ENCODE results near the gene DLG1.

GRCh38 chr3:197068077-197068476 lies 230.3 kb downstream of the DLG1 start:
- TF ChIP-seq FOXM1 (IDR thresholded peaks at IDR 0.05; ENCODE audit: low read depth) (no peak), FOXM1 (CRISPR knock-in tag; IDR thresholded peaks at IDR 0.05; ENCODE audit: low read depth) (no peak), USF2 (CRISPR knock-in tag; IDR thresholded peaks at IDR 0.05) (no peak), ZNF431 (CRISPR knock-in tag; IDR thresholded peaks at IDR 0.05) (no peak), ZBTB43 (CRISPR knock-in tag; IDR thresholded peaks at IDR 0.05) (no peak), GATAD2B (IDR thresholded peaks at IDR 0.05; ENCODE audit: borderline replicate concordance) (no peak), RBM39 (optimal IDR thresholded peaks at IDR 0.05; ENCODE audit: low read depth, low read length) (no peak), JUN (IDR thresholded peaks at IDR 0.05; ENCODE audit: borderline replicate concordance, low read depth, low read length) (no peak), JUN (CRISPR knock-in tag; IDR thresholded peaks at IDR 0.05; ENCODE audit: borderline replicate concordance) (no peak), ZNF584 (CRISPR knock-in tag; IDR thresholded peaks at IDR 0.05; ENCODE audit: low read depth) (no peak), CBFB (CRISPR knock-in tag; IDR thresholded peaks at IDR 0.05) (no peak), ZNF253 (CRISPR knock-in tag; conservative IDR thresholded peaks at IDR 0.05) (no peak), ZBTB8A (IDR thresholded peaks at IDR 0.05; ENCODE audit: partially characterized antibody) (no peak)
